CD4-positive, alpha-beta T cell treated with Interleukin-4 for 4 hours (primary cell): ENCODE results near the gene RRAS.
"Not testable (repeated sequence)": the region's sequence is repeated elsewhere in the genome, so short reads cannot be mapped to it uniquely, and the experiment has no call there.

Source experiments
- DNase-seq: peaks from one replicate; pipeline ENCODE4 v3.0.0-alpha.2; 2020

The RRAS gene

GRCh38 chr19:49652551-49653465 lies 12.9 kb upstream of the RRAS start:
- no peak for DNase-seq

- DNase-seq: no peak
Measured at GRCh38 chr19:49651820-49652550, 12.0 kb upstream of the RRAS start.

- no peak for DNase-seq
Measured at GRCh38 chr19:49651029-49651819, 11.3 kb upstream of the RRAS start.

GRCh38 chr19:49646586-49646985 lies 6.6 kb upstream of the RRAS start:
- DNase-seq: no peak

GRCh38 chr19:49645995-49646394 lies 6.1 kb upstream of the RRAS start:
- no peak for DNase-seq

GRCh38 chr19:49645592-49645991 lies 5.6 kb upstream of the RRAS start:
- no peak for DNase-seq

GRCh38 chr19:49643466-49643865 lies 3.5 kb upstream of the RRAS start:
- DNase-seq: no peak

GRCh38 chr19:49642492-49643035 lies 2.6 kb upstream of the RRAS start:
- no peak for DNase-seq

GRCh38 chr19:49641688-49642491 lies 1.9 kb upstream of the RRAS start, which contains the start of gene SCAF1:
TSS of gene SCAF1 (plus strand) at chr19:49642209. CDS start at chr19:49645027, 2,818 bp downstream.
- peak; percentile 100 for DNase-seq

- no peak for DNase-seq
Measured at GRCh38 chr19:49639401-49640112, 386 bp downstream of the RRAS start.

GRCh38 chr19:49637821-49638738 lies 1.9 kb downstream of the RRAS start:
- no peak for DNase-seq

- no peak for DNase-seq
Measured at GRCh38 chr19:49636233-49636932, 3.6 kb downstream of the RRAS start.

GRCh38 chr19:49635530-49636232 lies 4.3 kb downstream of the RRAS start:
- no peak for DNase-seq

GRCh38 chr19:49633273-49633672 lies 6.7 kb downstream of the RRAS start:
- DNase-seq: not testable (repeated sequence)

- no peak for DNase-seq
Measured at GRCh38 chr19:49632576-49632975, 7.4 kb downstream of the RRAS start.

GRCh38 chr19:49631610-49632192 lies 8.2 kb downstream of the RRAS start:
- DNase-seq: no peak

GRCh38 chr19:49631014-49631588 lies 8.8 kb downstream of the RRAS start:
- no peak for DNase-seq

- DNase-seq: no peak
Measured at GRCh38 chr19:49629659-49630058, 10.3 kb downstream of the RRAS start.
